ENCODE results near the gene ELFN2. TPM values are rescaled to one million over a fixed set of nuclear protein-coding genes. Genes with fewer than 3 reads are reported as not detected.

The ELFN2 gene
- total and polyA plus RNA-seq, 12 donors, result 0.04 to 3.3 (median 0.32) TPM; not detected in 2

DNA sequence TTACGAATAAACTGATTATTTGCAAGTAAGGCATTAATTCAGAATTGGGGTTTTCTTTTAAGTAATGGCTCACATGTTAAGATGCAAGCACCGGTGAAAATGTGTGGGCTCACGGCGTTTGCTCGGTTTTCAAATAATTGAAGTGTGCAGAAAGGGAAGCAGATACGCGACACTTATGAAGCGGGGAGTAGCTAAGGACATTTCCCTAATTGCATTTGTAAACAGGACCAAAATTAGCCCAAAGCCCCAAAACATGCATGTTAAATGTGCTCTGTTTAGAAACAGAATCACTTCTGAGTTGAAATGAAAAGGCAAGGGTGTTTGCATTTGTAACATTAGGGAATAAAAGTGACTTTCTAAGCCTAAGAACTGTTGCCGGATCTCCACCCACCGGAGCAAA is 61.3 kb downstream of the ELFN2 start:
- Histone ChIP-seq H3K4me1 (replicated peaks in 1 of 2) (no peaks in the 10 kb centered on the region), H3K4me3 (no peak overlapping the region), H3K36me3 (replicated peaks in 1 of 2) (no peaks in the 10 kb centered on the region), H3K9me3 (replicated peaks in 1 of 3) (no peaks in the 10 kb centered on the region), H3K27ac (no peak overlapping the region), H3K27me3 (peaks cover 1% of the 10 kb centered on the region)
- no peak for DNase-seq
- intact Hi-C loops (cut with DNase I), result no loop called here
- no peak for TF ChIP-seq POLR2A (IDR thresholded peaks at IDR 0.05)
- TF ChIP-seq, protein P1, sequence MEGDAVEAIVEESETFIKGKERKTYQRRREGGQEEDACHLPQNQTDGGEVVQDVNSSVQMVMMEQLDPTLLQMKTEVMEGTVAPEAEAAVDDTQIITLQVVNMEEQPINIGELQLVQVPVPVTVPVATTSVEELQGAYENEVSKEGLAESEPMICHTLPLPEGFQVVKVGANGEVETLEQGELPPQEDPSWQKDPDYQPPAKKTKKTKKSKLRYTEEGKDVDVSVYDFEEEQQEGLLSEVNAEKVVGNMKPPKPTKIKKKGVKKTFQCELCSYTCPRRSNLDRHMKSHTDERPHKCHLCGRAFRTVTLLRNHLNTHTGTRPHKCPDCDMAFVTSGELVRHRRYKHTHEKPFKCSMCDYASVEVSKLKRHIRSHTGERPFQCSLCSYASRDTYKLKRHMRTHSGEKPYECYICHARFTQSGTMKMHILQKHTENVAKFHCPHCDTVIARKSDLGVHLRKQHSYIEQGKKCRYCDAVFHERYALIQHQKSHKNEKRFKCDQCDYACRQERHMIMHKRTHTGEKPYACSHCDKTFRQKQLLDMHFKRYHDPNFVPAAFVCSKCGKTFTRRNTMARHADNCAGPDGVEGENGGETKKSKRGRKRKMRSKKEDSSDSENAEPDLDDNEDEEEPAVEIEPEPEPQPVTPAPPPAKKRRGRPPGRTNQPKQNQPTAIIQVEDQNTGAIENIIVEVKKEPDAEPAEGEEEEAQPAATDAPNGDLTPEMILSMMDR (IDR thresholded peaks at IDR 0.05), result no peak
- 85 to 90% (median 87%) methylated on average over 10 of the region's 10 CpGs for WGBS, 4 donors

DNA sequence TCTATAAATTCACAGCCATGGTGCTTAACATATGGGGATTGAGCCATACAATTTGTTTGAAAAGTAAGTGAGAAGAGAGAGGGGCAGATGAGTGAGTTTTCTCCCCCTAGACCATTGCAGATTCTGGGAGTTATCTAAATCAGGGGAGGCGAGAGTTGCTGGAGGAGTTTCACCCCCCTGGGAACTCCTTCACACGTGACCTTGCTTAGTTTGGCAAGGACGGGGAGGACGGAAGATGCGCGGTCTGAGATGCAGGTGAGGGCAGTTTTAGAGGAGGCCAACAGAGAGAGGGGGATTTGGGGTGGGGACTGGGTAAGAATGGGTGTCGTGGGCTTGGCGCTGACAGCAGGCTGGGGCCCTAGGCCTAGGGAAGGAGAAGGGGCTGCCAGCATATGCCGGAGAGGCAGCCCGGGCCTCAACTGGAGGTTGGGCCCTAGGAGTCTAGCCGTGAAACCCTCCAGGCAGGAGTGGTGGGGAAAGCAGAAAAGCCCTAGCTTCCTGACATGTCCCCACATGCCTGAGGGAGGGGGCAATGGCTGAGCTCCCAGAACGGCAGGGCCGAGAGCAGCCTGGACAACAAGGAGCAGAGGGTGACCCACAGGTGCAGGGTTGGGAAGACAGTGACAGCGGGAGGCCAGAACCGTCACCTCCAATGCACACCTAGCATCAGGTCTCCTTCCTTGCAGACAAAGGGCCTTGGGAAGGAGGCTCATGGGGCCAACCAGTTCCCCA is 63.9 kb downstream of the ELFN2 start:
- WGBS, 4 donors, result 73 to 92% (median 81%) methylated on average over 13 to 15 of the region's 15 CpGs
- Histone ChIP-seq H3K4me3 (no peak overlapping the region), H3K4me1 (replicated peaks in 1 of 2) (no peaks in the 10 kb centered on the region), H3K27me3 (no peaks in the 10 kb centered on the region), H3K36me3 (replicated peaks in 1 of 2) (no peaks in the 10 kb centered on the region), H3K27ac (no peak overlapping the region), H3K9me3 (replicated peaks in 1 of 3) (no peaks in the 10 kb centered on the region)
- intact Hi-C loops (cut with DNase I), result no loop called here
- no peak for DNase-seq
- TF ChIP-seq, protein P1 (IDR thresholded peaks at IDR 0.05), result no peak
- TF ChIP-seq POLR2A (IDR thresholded peaks at IDR 0.05), result no peak

DNA sequence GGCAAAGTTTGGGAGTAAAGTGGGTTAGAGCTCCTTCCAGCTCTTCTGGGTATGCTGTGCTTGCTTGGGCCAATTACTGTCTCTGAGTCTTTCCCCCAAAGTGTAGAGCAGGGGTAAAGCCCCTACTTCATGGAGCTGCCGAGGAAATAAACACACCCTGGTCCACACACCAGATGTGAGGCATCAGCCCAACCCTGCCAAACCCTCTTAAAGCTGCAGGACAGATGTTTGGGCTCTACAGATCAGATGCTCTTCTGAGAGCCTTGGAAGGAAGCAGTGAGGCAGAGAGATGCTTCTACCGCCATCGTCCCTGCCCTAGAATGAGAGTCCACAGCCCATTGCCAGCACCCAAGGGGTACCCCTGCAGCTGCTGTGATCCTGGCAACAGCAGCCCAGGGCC is 64.7 kb downstream of the ELFN2 start:
- no peak for DNase-seq
- no peaks in the 10 kb centered on the region for H3K27me3 ChIP-seq
- H3K9me3 ChIP-seq (replicated peaks in 1 of 3), result no peaks in the 10 kb centered on the region
- H3K36me3 ChIP-seq (replicated peaks in 1 of 2), result no peaks in the 10 kb centered on the region
- H3K27ac ChIP-seq, result no peak overlapping the region
- H3K4me3 ChIP-seq, result no peak overlapping the region
- WGBS, 4 donors, result 63 to 96% (median 71%) methylated on average over 2 to 3 of the region's 3 CpGs
- intact Hi-C loops (cut with DNase I), result no loop called here
- TF ChIP-seq POLR2A (IDR thresholded peaks at IDR 0.05), result no peak
- H3K4me1 ChIP-seq (replicated peaks in 1 of 2), result no peaks in the 10 kb centered on the region

DNA sequence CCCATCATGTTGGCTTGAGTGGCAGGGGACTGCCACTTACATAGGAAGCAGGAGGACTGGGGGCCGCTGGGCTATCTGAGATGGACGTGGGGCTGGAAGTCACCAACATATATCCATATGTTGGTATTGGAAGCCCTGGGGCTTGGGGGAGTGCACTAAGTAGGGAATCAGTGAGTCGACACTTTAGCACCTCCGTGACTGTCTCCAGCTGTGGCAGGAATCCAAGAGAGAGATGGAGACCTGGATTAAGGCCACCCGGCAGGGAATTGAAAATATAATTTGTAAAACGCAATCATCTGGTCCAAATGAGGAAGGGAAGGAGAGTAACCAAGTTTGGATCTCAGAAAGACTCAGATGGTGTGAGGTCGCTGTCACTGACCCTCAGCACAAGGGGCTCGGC is 68.4 kb downstream of the ELFN2 start:
- Histone ChIP-seq H3K9me3 (replicated peaks in 1 of 3) (no peaks in the 10 kb centered on the region), H3K4me3 (no peak overlapping the region), H3K27ac (no peak overlapping the region), H3K27me3 (no peaks in the 10 kb centered on the region), H3K4me1 (replicated peaks in 1 of 2) (no peaks in the 10 kb centered on the region), H3K36me3 (replicated peaks in 1 of 2) (no peaks in the 10 kb centered on the region)
- DNase-seq, result no peak
- WGBS, 4 donors, result 67 to 80% (median 70%) methylated on average over 8 of the region's 8 CpGs
- TF ChIP-seq, protein P1 (IDR thresholded peaks at IDR 0.05), result no peak
- TF ChIP-seq POLR2A (IDR thresholded peaks at IDR 0.05), result no peak
- intact Hi-C loops (cut with DNase I), result no loop called here

DNA sequence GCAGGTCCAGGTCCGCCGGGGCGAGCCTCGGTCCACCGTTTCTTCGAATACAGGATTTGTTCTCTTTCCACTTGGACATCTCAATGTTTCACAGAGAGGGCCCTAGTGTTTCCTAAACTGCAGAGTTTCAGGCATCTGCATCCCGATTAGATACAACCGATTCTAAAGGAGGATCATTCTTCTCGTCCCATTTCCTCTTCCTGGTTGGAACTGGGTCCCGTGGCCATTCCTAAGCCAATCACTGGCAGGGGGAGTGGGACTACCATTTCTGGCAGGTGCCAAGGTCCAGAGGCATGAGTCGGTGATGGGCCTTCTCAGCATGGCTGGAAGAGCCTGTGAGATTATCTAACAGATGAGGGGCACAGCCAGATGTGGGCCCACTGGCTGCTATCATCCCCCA is 68.9 kb downstream of the ELFN2 start:
- Histone ChIP-seq H3K4me1 (replicated peaks in 1 of 2) (no peaks in the 10 kb centered on the region), H3K4me3 (no peak overlapping the region), H3K36me3 (replicated peaks in 1 of 2) (no peaks in the 10 kb centered on the region), H3K9me3 (replicated peaks in 1 of 3) (no peaks in the 10 kb centered on the region), H3K27me3 (no peaks in the 10 kb centered on the region), H3K27ac (no peak overlapping the region)
- intact Hi-C loops (cut with DNase I), result no loop called here
- TF ChIP-seq, protein P1 (IDR thresholded peaks at IDR 0.05), result no peak
- TF ChIP-seq POLR2A (IDR thresholded peaks at IDR 0.05), result no peak
- no peak for DNase-seq
- WGBS, 4 donors, result 81 to 92% (median 86%) methylated on average over 11 of the region's 11 CpGs
